ENCODE measurements around the gene APOBEC2.

GRCh38 chr6:41050536-41050935, 2.5 kb upstream of the APOBEC2 start:
- TF ChIP-seq POLR2A (IDR thresholded peaks at IDR 0.05; ENCODE audit: low read length) (no peak), GATA1 (IDR thresholded peaks at IDR 0.05; ENCODE audit: low read depth, low read length) (no peak)
